HepG2 (cell line): ENCODE measurements around the gene HIPK2. TPM values are rescaled to one million over a fixed set of nuclear protein-coding genes. Genes with fewer than 3 reads are reported as not detected.

Experiments used
- ATAC-seq: fragments of 200-7000 bp; cut with Tn5 transposase; 3 replicates; pipeline ENCODE4 v1.9.1; 2020; ENCODE audit warnings: mild to moderate bottlenecking, moderate library complexity
- BruUV-seq: library from RNA; stranded (reverse); fragments of 400-500 nt; replicated peaks from 2 replicates; lab custom pipeline; 2021; lab: Mats Ljungman, UMichigan
- CTCF ChIA-PET: fragments of 300-600 bp; formaldehyde crosslinking; extraction: SDS; loops from one replicate; lab custom pipeline; 2021; ENCODE audit warnings: low total read pairs, inconsistent platforms, low intra/inter-chr PET ratio; lab: Yijun Ruan, JAX
- POLR2A ChIA-PET: fragments of 350-600 bp; sonication (Branson Sonifier 250); formaldehyde crosslinking; loops from one replicate; lab custom pipeline; 2020; ENCODE audit warnings: antibody characterized with exemption, inconsistent platforms; lab: Yijun Ruan, JAX
- DNase-seq: peaks from one replicate; pipeline ENCODE4 v3.0.0-alpha.2; 2015; ENCODE audit warnings: low spot score
- FAIRE-seq: peaks from 3 replicates; lab custom pipeline; 2011; peaks lifted over from hg19 to GRCh38; lab: Jason Lieb, UNC
- H2AFZ ChIP-seq: one replicate; pipeline ENCODE4 v1.6.1; 2011; ENCODE audit warnings: low read length, inconsistent platforms
- H3K27ac ChIP-seq: fragments of 300-600 bp; 3 replicates; pipeline ENCODE4 v1.8.0; 2011; ENCODE audit warnings: mixed run types, mild to moderate bottlenecking, mixed read lengths, low read length, inconsistent platforms; ENCODE audit not compliant: insufficient read depth; ENCODE audit errors: extremely low read length
- H3K27me3 ChIP-seq, 2 experiments: fragments of 200-600 bp in 1 of 2; 2 replicates in 1 of 2; 3 replicates in 1 of 2; pipeline versions ENCODE4 v1.6.0 to v1.8.0; 2011; ENCODE audit warnings: low read length in 2 of 2, mild to moderate bottlenecking in 2 of 2, moderate library complexity in 2 of 2, inconsistent platforms in 1 of 2; ENCODE audit not compliant: insufficient read depth in 2 of 2, control insufficient read depth in 1 of 2
- H3K36me3 ChIP-seq, 2 experiments: fragments of 200-600 bp in 1 of 2; replicated peaks in 1 of 2; 2 replicates in 1 of 2; 3 replicates in 1 of 2; pipeline versions ENCODE4 v1.5.1 to v1.8.0; 2011; ENCODE audit warnings: low read length in 2 of 2, inconsistent platforms in 1 of 2; ENCODE audit not compliant: insufficient read depth in 2 of 2, control insufficient read depth in 1 of 2
- H3K4me1 ChIP-seq: 2 replicates; pipeline ENCODE4 v1.5.1; 2012; ENCODE audit warnings: low read length, inconsistent platforms; ENCODE audit not compliant: insufficient read depth
- H3K4me2 ChIP-seq: 2 replicates; pipeline ENCODE4 v1.6.0; 2011; ENCODE audit warnings: low read depth, low read length, inconsistent platforms
- H3K4me3 ChIP-seq, 3 experiments: fragments of 200-600 bp in 1 of 3; sonication (generic), shearing (Covaris generic) in 1 of 3; replicated peaks in 1 of 3; 2 replicates each; pipeline ENCODE4 v1.5.1; 2011 to 2016; ENCODE audit warnings: low read length in 3 of 3, inconsistent platforms in 2 of 3, low read depth in 2 of 3, mild to moderate bottlenecking in 2 of 3, control low read depth in 1 of 3, mixed read lengths in 1 of 3; ENCODE audit not compliant: insufficient read depth in 1 of 3
- H3K79me2 ChIP-seq: one replicate; pipeline ENCODE4 v1.6.1; 2011; ENCODE audit warnings: low read length, inconsistent platforms; ENCODE audit not compliant: insufficient read depth
- H3K9ac ChIP-seq: 2 replicates; pipeline ENCODE4 v1.6.0; 2011; ENCODE audit warnings: mild to moderate bottlenecking, low read depth, low read length, inconsistent platforms; ENCODE audit not compliant: insufficient read depth
- H3K9me3 ChIP-seq: 2 replicates; pipeline ENCODE4 v1.5.1; 2012; ENCODE audit warnings: mild to moderate bottlenecking, low read length
- H4K20me1 ChIP-seq: 2 replicates; pipeline ENCODE4 v1.6.0; 2011; ENCODE audit warnings: inconsistent platforms, mild to moderate bottlenecking, low read length, moderate library complexity; ENCODE audit not compliant: insufficient read depth
- CSRNP2 ChIP-seq: sonication (generic); formaldehyde crosslinking; conservative IDR thresholded peaks from 2 replicates; pipeline ENCODE4 v1.8.0; 2022; ENCODE audit warnings: low read depth, missing genetic modification reagents
- DMAP1 ChIP-seq: IDR thresholded peaks from 2 replicates; pipeline ENCODE4 v1.6.1; 2016
- GATAD2A ChIP-seq: IDR thresholded peaks from 2 replicates; pipeline ENCODE4 v1.6.1; 2016
- POGZ ChIP-seq: sonication (generic); formaldehyde crosslinking; IDR thresholded peaks from 2 replicates; pipeline ENCODE4 v1.4.0; 2020; ENCODE audit warnings: mild to moderate bottlenecking, missing genetic modification reagents
- RERE ChIP-seq: IDR thresholded peaks from 2 replicates; pipeline ENCODE4 v1.6.1; 2016; ENCODE audit warnings: low read depth, missing genetic modification reagents, missing compliant biosample characterization
- SNAPC2 ChIP-seq: sonication (generic); formaldehyde crosslinking; IDR thresholded peaks from 2 replicates; pipeline ENCODE4 v1.8.1; 2022; ENCODE audit warnings: mild to moderate bottlenecking, missing genetic modification reagents
- SYNCRIP ChIP-seq: fragments of 200-400 bp; formaldehyde crosslinking; IDR thresholded peaks from 2 replicates; pipeline ENCODE4 v1.6.1; 2018; ENCODE audit warnings: mild to moderate bottlenecking, low read depth, low read length; ENCODE audit not compliant: insufficient read depth
- ZBTB8A ChIP-seq: sonication (generic); formaldehyde crosslinking; IDR thresholded peaks from 2 replicates; pipeline ENCODE4 v1.4.0; 2020; ENCODE audit warnings: mild to moderate bottlenecking, low read depth, missing genetic modification reagents, borderline replicate concordance
- ZNF337 ChIP-seq: sonication (generic); formaldehyde crosslinking; IDR thresholded peaks from 2 replicates; pipeline ENCODE4 v1.5.1; 2020; ENCODE audit warnings: missing genetic modification reagents, low read depth, mild to moderate bottlenecking, borderline replicate concordance
- ZNF451 ChIP-seq: sonication (generic); formaldehyde crosslinking; IDR thresholded peaks from 2 replicates; pipeline ENCODE4 v1.5.0; 2020; ENCODE audit warnings: mild to moderate bottlenecking, missing genetic modification reagents
- ZNF75D ChIP-seq: sonication (generic); formaldehyde crosslinking; IDR thresholded peaks from 2 replicates; pipeline ENCODE4 v1.8.1; 2023; ENCODE audit warnings: missing genetic modification reagents, mild to moderate bottlenecking, borderline replicate concordance
- WGBS: methylation state at CpG from one replicate; pipeline ENCODE4 v1.1.6; 2017; ENCODE audit warnings: low lambda C conversion rate; 5-methylcytosine and 5-hydroxymethylcytosine counted together
- in situ Hi-C: cut with HindIII; loops from 2 replicates; pipeline ENCODE4 v1.10.0; 2017; ENCODE audit warnings: low pct_unique_long_range_greater_than_20kb; ENCODE audit not compliant: extremely low pct_ligation_motif_present
- intact Hi-C: fragments of 100-400 bp; cut with micrococcal nuclease; formaldehyde crosslinking; loops from one replicate; pipeline ENCODE4 v1.10.0; 2022; ENCODE audit not compliant: unreplicated experiment
- polyA plus RNA-seq, 8 experiments: library from polyadenylated mRNA; depleted of rRNA in 3 of 8; stranded (reverse) in 7 of 8; unstranded in 1 of 8; fragments of >200 nt; fragmentation: Illumina TruSeq in 4 of 8; extraction: Trizol in 4 of 8; gene quantifications; 2 replicates each; pipeline versions ENCODE4 v1.2.1 to v1.2.3, GENCODE V29; 2011 to 2016; ENCODE audit warnings: low read depth in 4 of 8, missing spikeins in 1 of 8, mixed read lengths in 1 of 8; ENCODE audit not compliant: insufficient read depth in 1 of 8
- total RNA-seq, 5 experiments: library from RNA; depleted of rRNA; stranded (reverse); fragments of >200 nt; fragmentation: Illumina TruSeq; extraction: Trizol; gene quantifications; 2 replicates each; pipeline ENCODE4 v1.2.3, GENCODE V29; 2016; ENCODE audit warnings: low read depth in 1 of 5

The HIPK2 gene
- total and polyA plus RNA-seq, 2 of the 13 experiments (the other 11 are each of a cell fraction or from before 2014, with no cell fraction given), result 14.4 to 20.2 TPM

- FAIRE-seq (no peak), ATAC-seq (no peak), DNase-seq (no peak)
- no peak overlapping the region for H3K27ac ChIP-seq
- POLR2A ChIA-PET, result no interaction called here
- in situ Hi-C loops, result no loop called here
- no peaks in the 10 kb centered on the region for H3K27me3 ChIP-seq
- CTCF ChIA-PET, result no interaction called here
- H2AFZ ChIP-seq, result no peak overlapping the region
- 97% methylated on average over 13 of the region's 13 CpGs for WGBS
- no peak overlapping the region for H3K4me2 ChIP-seq
- no peak overlapping the region for H3K9ac ChIP-seq
- no peak for TF ChIP-seq ZBTB8A (CRISPR knock-in tag)
- no peak for TF ChIP-seq SNAPC2 (CRISPR knock-in tag)
- no peak for TF ChIP-seq GATAD2A (CRISPR knock-in tag)
- TF ChIP-seq POGZ (CRISPR knock-in tag), result no peak
- TF ChIP-seq ZNF337 (CRISPR knock-in tag), result no peak
- no peak for TF ChIP-seq ZNF451 (CRISPR knock-in tag)
- TF ChIP-seq DMAP1 (CRISPR knock-in tag), result no peak
- TF ChIP-seq ZNF75D, result no peak
- no peak for TF ChIP-seq RERE (CRISPR knock-in tag)
- TF ChIP-seq SYNCRIP, result no peak
- TF ChIP-seq CSRNP2 (CRISPR knock-in tag), result no peak
- H4K20me1 ChIP-seq, result peaks cover 4% of the 10 kb centered on the region
- no peaks in the 10 kb centered on the region for H3K4me1 ChIP-seq
- H3K9me3 ChIP-seq, result no peaks in the 10 kb centered on the region
- BruUV-seq, result no TSS peak
- H3K79me2 ChIP-seq, result peaks cover 14% of the 10 kb centered on the region
- peaks cover 17 to 75% of the 10 kb centered on the region in 2 experiments for H3K36me3 ChIP-seq
- no peak overlapping the region for H3K4me3 ChIP-seq
- intact Hi-C loops, result loop anchor here (1.0 kb wide), 1 partner anchor 41 kb away; no protein-coding TSS in a partner anchor
Measured at GRCh38 chr7:139698844-139699243, 79.0 kb downstream of the HIPK2 start.
